Stimulated activated CD4-positive, alpha-beta T cell treated with anti-CD3 and anti-CD28 coated beads, TNF-alpha, amount 100 ng/mL, for 24 hours (primary cell): Measurements from ENCODE around the gene MPV17.
"Not testable (repeated sequence)": the region's sequence is repeated elsewhere in the genome, so short reads cannot be mapped to it uniquely, and the experiment has no call there.

Source experiments
- DNase-seq, 3 experiments: peaks; one replicate each; pipeline ENCODE4 v3.0.0-alpha.2; 2020; ENCODE audit warnings: low read depth in 3 of 3

MPV17 gene

GRCh38 chr2:27323596-27324285 is 844 bp upstream of the MPV17 start:
- DNase-seq, result no peak

GRCh38 chr2:27322301-27322765 is 564 bp downstream of the MPV17 start:
- no peak for DNase-seq

- DNase-seq, result no peak
Observed at GRCh38 chr2:27320958-27321543, 1.8 kb downstream of the MPV17 start.

GRCh38 chr2:27319839-27320238 is 3.1 kb downstream of the MPV17 start:
- DNase-seq, result not testable (repeated sequence)

- DNase-seq, result no peak
Observed at GRCh38 chr2:27316655-27317412, 6.1 kb downstream of the MPV17 start.

GRCh38 chr2:27315122-27315521 is 7.8 kb downstream of the MPV17 start:
- no peak for DNase-seq

GRCh38 chr2:27314709-27315108 is 8.2 kb downstream of the MPV17 start:
- no peak for DNase-seq

GRCh38 chr2:27313882-27314645 is 8.8 kb downstream of the MPV17 start:
- DNase-seq, result no peak

GRCh38 chr2:27312152-27312551 is 10.7 kb downstream of the MPV17 start:
- DNase-seq, result no peak

GRCh38 chr2:27309651-27310050 is 13.2 kb downstream of the MPV17 start:
- no peak for DNase-seq

- DNase-seq, result no peak
Observed at GRCh38 chr2:27308359-27308881, 14.5 kb downstream of the MPV17 start, which contains the start of gene UCN. TSS of gene UCN (minus strand) at chr2:27308445. CDS start at chr2:27307895, 550 bp downstream.

GRCh38 chr2:27307545-27308358 is 15.1 kb downstream of the MPV17 start:
- DNase-seq, result no peak

- DNase-seq, result no peak
Observed at GRCh38 chr2:27307287-27307544, 15.7 kb downstream of the MPV17 start.

GRCh38 chr2:27306573-27307286 is 16.2 kb downstream of the MPV17 start:
- DNase-seq, result peak in 1 of 3 experiments; percentile 42

GRCh38 chr2:27306136-27306535 is 16.8 kb downstream of the MPV17 start:
- no peak for DNase-seq

- no peak for DNase-seq
Observed at GRCh38 chr2:27305516-27305915, 17.4 kb downstream of the MPV17 start.

- DNase-seq, result no peak
Observed at GRCh38 chr2:27304488-27305240, 18.2 kb downstream of the MPV17 start.

GRCh38 chr2:27303093-27304025 is 19.5 kb downstream of the MPV17 start:
- peak in 1 of 3 experiments; percentile 27 for DNase-seq

- DNase-seq, result not testable (repeated sequence)
Observed at GRCh38 chr2:27300606-27301005, 22.3 kb downstream of the MPV17 start.
